ENCODE measurements around the gene LINC01488. TPM values are rescaled to one million over a fixed set of nuclear protein-coding genes. Genes with fewer than 3 reads are reported as not detected.

LINC01488 gene
- total RNA-seq, 1 experiment from 2014 or later = not detected

DNA sequence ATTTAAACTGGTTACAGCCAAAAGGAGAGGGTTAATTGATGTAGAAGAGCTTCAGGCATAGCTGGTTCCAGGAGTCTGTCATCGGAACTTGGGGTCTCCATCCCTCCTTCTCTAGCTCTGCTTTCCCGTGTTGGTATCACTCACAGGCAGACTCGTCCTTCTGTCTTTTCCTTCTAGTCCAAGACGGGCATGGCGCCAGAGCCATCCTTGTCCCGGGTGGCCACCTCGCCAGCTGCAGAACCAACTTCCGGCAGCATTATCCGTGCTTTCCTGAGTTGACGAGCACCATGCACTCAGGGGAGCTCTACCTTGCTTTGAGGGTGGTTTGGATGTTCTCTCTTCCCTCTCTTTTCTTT is 14.7 kb downstream of the LINC01488 start:
- peak overlapping the region; percentile 3 for H3K4me3 Mint-ChIP-seq (ENCODE audit: unreplicated experiment)
- ChIA-PET CTCF (interaction anchor here (0.5 kb wide), 1 partner anchor 25 kb away, joined by 3 read pairs; no protein-coding TSS in a partner anchor), POLR2A (interaction anchor here (1.3 kb wide), 2 partner anchors 16 to 208 kb away, joined by 5 to 9 read pairs; a partner anchor contains a TSS)
- no TSS peak for BruUV-seq (replicated peaks)
- no peak overlapping the region for H3K4me3 ChIP-seq (ENCODE audit: low read depth, low read length)
- H3K36me3 ChIP-seq (ENCODE audit: control insufficient read depth, insufficient read depth, low read length) = no peaks in the 10 kb centered on the region
- H3K36me3 Mint-ChIP-seq (ENCODE audit: insufficient read depth, unreplicated experiment) = no peaks in the 10 kb centered on the region
- no peak for DNase-seq
- H3K27ac Mint-ChIP-seq (ENCODE audit: unreplicated experiment) = peak overlapping the region; percentile 92
- TF ChIP-seq, protein P1, sequence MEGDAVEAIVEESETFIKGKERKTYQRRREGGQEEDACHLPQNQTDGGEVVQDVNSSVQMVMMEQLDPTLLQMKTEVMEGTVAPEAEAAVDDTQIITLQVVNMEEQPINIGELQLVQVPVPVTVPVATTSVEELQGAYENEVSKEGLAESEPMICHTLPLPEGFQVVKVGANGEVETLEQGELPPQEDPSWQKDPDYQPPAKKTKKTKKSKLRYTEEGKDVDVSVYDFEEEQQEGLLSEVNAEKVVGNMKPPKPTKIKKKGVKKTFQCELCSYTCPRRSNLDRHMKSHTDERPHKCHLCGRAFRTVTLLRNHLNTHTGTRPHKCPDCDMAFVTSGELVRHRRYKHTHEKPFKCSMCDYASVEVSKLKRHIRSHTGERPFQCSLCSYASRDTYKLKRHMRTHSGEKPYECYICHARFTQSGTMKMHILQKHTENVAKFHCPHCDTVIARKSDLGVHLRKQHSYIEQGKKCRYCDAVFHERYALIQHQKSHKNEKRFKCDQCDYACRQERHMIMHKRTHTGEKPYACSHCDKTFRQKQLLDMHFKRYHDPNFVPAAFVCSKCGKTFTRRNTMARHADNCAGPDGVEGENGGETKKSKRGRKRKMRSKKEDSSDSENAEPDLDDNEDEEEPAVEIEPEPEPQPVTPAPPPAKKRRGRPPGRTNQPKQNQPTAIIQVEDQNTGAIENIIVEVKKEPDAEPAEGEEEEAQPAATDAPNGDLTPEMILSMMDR (IDR thresholded peaks at IDR 0.05; ENCODE audit: insufficient read depth in 1 of 2, low read depth in 1 of 2, low read length in 1 of 2, severe bottlenecking in 1 of 2, unreplicated experiment in 1 of 2) = no peak
- H3K4me1 ChIP-seq = peaks cover 59% of the 10 kb centered on the region
- H3K9me3 ChIP-seq = no peaks in the 10 kb centered on the region
- H3K27me3 Mint-ChIP-seq (ENCODE audit: insufficient read depth, unreplicated experiment) = no peaks in the 10 kb centered on the region
- no peaks in the 10 kb centered on the region for H3K27me3 ChIP-seq (replicated peaks; ENCODE audit: control insufficient read depth, insufficient read depth, low read length)
- intact Hi-C loops (cut with micrococcal nuclease; ENCODE audit: unreplicated experiment) = loop anchor here (2.0 to 5.0 kb wide), 2 partner anchors 143 to 374 kb away; no protein-coding TSS in a partner anchor
- H3K9me3 Mint-ChIP-seq (ENCODE audit: unreplicated experiment) = no peaks in the 10 kb centered on the region
- H3K4me1 Mint-ChIP-seq (ENCODE audit: low read depth, unreplicated experiment) = peaks cover 72% of the 10 kb centered on the region

DNA sequence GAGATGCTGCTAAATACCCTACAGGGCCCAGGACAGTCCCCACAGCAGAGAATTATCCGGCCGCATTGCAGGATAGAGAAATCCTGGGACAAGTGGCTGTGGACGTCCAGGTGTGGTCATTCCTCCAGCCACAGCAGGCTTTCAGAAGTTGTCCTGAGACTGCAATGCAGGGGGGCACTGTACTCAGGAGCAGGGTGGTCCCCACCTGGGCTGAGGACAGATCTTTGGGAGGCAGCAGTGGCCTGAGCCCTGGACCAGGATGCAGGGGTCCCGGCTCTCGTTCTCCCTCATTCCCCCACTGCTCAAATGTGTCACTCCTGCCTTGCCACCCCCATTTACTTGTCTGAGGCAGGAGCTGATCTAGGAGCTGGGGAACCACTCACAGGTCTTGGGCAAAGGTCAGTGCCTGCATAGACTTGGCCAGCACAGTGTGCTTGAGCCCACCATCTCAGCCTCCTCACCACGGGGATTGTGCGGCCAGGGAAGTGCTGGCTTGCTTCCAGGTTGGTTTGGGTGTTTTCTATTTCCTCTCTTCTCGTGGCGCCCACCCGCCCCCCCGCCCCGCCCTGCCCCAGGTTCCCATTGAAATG is 15.3 kb downstream of the LINC01488 start:
- ChIA-PET CTCF (interaction anchor here (0.5 to 1.2 kb wide), 14 partner anchors 8 to 767 kb away, joined by 3 to 6 read pairs (median 4); a partner anchor contains a TSS), POLR2A (interaction anchor here (0.6 to 1.3 kb wide), 16 partner anchors 11 to 461 kb away, joined by 3 to 18 read pairs (median 4); a partner anchor contains a TSS)
- intact Hi-C loops (cut with micrococcal nuclease; ENCODE audit: unreplicated experiment) = loop anchor here (1.0 to 5.0 kb wide), 4 partner anchors 17 to 374 kb away; a partner anchor contains a TSS
- no peaks in the 10 kb centered on the region for H3K36me3 Mint-ChIP-seq (ENCODE audit: insufficient read depth, unreplicated experiment)
- DNase-seq = no peak
- BruUV-seq (replicated peaks) = TSS peak; percentile 78
- no peaks in the 10 kb centered on the region for H3K27me3 Mint-ChIP-seq (ENCODE audit: insufficient read depth, unreplicated experiment)
- Histone ChIP-seq H3K27me3 (replicated peaks; ENCODE audit: control insufficient read depth, insufficient read depth, low read length) (no peaks in the 10 kb centered on the region), H3K4me3 (ENCODE audit: low read depth, low read length) (no peak overlapping the region), H3K36me3 (ENCODE audit: control insufficient read depth, insufficient read depth, low read length) (no peaks in the 10 kb centered on the region), H3K9me3 (no peaks in the 10 kb centered on the region), H3K4me1 (peaks cover 59% of the 10 kb centered on the region)
- H3K4me3 Mint-ChIP-seq (ENCODE audit: unreplicated experiment) = peak overlapping the region; percentile 65
- TF ChIP-seq, protein P1 (IDR thresholded peaks at IDR 0.05; ENCODE audit: insufficient read depth in 1 of 2, low read depth in 1 of 2, low read length in 1 of 2, severe bottlenecking in 1 of 2, unreplicated experiment in 1 of 2) = no peak
- peaks cover 71% of the 10 kb centered on the region for H3K4me1 Mint-ChIP-seq (ENCODE audit: low read depth, unreplicated experiment)
- H3K9me3 Mint-ChIP-seq (ENCODE audit: unreplicated experiment) = no peaks in the 10 kb centered on the region
- H3K27ac Mint-ChIP-seq (ENCODE audit: unreplicated experiment) = peak overlapping the region; percentile 92

DNA sequence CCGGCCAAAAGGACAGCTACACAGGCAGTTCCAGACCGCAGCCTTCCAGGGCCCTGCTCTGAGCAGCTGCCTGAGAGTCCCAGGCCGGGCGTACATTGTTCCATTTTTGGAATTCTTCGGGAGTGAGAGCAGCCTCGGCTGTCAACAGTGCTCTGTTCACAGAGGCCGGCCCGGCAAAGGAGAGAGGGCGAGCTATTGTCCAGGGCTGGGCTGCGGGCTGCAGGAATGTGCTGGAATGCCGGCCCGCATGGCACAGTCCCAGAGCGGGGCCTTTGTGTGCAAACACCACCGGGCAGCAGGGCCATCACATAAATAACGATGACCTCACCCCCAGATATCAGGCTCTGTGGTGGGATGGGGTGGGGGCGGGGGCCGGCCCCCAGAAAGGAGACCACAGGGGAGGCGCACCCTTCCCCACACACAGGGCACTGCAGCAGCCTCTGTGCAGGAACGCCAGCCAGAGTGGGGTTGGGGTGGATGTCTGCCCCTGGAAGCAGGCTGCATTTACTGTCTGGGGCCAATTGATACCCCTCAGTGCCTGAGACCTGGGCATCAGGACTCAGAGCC is 15.8 kb downstream of the LINC01488 start:
- Mint-ChIP-seq H3K27ac (ENCODE audit: unreplicated experiment) (peak overlapping the region; percentile 92), H3K36me3 (ENCODE audit: insufficient read depth, unreplicated experiment) (no peaks in the 10 kb centered on the region), H3K4me3 (ENCODE audit: unreplicated experiment) (peak overlapping the region; percentile 65), H3K4me1 (ENCODE audit: low read depth, unreplicated experiment) (peaks cover 65% of the 10 kb centered on the region), H3K9me3 (ENCODE audit: unreplicated experiment) (no peaks in the 10 kb centered on the region), H3K27me3 (ENCODE audit: insufficient read depth, unreplicated experiment) (no peaks in the 10 kb centered on the region)
- H3K27me3 ChIP-seq (replicated peaks; ENCODE audit: control insufficient read depth, insufficient read depth, low read length) = no peaks in the 10 kb centered on the region
- ChIA-PET POLR2A (interaction anchor here (0.6 to 1.3 kb wide), 16 partner anchors 12 to 461 kb away, joined by 3 to 18 read pairs (median 4); a partner anchor contains a TSS), CTCF (interaction anchor here (0.6 to 1.2 kb wide), 13 partner anchors 9 to 767 kb away, joined by 3 to 6 read pairs (median 4); a partner anchor contains a TSS)
- H3K36me3 ChIP-seq (ENCODE audit: control insufficient read depth, insufficient read depth, low read length) = no peaks in the 10 kb centered on the region
- H3K9me3 ChIP-seq = no peaks in the 10 kb centered on the region
- peak; percentile 95 to 97 for DNase-seq
- TF ChIP-seq, protein P1 (IDR thresholded peaks at IDR 0.05; ENCODE audit: insufficient read depth in 1 of 2, low read depth in 1 of 2, low read length in 1 of 2, severe bottlenecking in 1 of 2, unreplicated experiment in 1 of 2) = no peak
- no peak overlapping the region for H3K4me3 ChIP-seq (ENCODE audit: low read depth, low read length)
- no TSS peak for BruUV-seq (replicated peaks)
- peaks cover 59% of the 10 kb centered on the region for H3K4me1 ChIP-seq
- intact Hi-C loops (cut with micrococcal nuclease; ENCODE audit: unreplicated experiment) = loop anchor here (1.0 to 5.0 kb wide), 4 partner anchors 18 to 375 kb away; a partner anchor contains a TSS
